WTC11 (cell line): ENCODE measurements around the gene CIDEC. TPM values are rescaled to one million over a fixed set of nuclear protein-coding genes. Genes with fewer than 3 reads are reported as not detected.

Experiments used
- ATAC-seq: fragments of 200-7000 bp; cut with Tn5 transposase; 2 replicates; pipeline ENCODE4 v1.10.0; 2021; ENCODE audit warnings: mild to moderate bottlenecking, moderate library complexity
- CTCF ChIA-PET: fragments of 300-600 bp; sonication (Branson Sonifier 250); formaldehyde crosslinking; loops from one replicate; lab custom pipeline; 2021; ENCODE audit warnings: antibody characterized with exemption; lab: Charles Lee
- POLR2A ChIA-PET: fragments of 350-600 bp; sonication (Branson Sonifier 250); formaldehyde crosslinking; loops from one replicate; lab custom pipeline; 2021; ENCODE audit warnings: antibody characterized with exemption; lab: Charles Lee
- DNase-seq: peaks from one replicate; pipeline ENCODE4 v3.0.0; 2021; ENCODE audit warnings: low spot score
- H3K27ac Mint-ChIP-seq: 2 replicates; pipeline ENCODE4 v1.8.0; 2021; ENCODE audit warnings: mixed read lengths
- H3K27me3 Mint-ChIP-seq: 2 replicates; pipeline ENCODE4 v1.8.0; 2021; ENCODE audit warnings: low read depth, mild to moderate bottlenecking, moderate library complexity, mixed read lengths
- H3K36me3 Mint-ChIP-seq: 2 replicates; pipeline ENCODE4 v1.8.0; 2021; ENCODE audit warnings: mixed read lengths
- H3K4me1 Mint-ChIP-seq: 2 replicates; pipeline ENCODE4 v1.8.0; 2022; ENCODE audit warnings: mixed read lengths
- H3K4me3 Mint-ChIP-seq: 2 replicates; pipeline ENCODE4 v1.8.0; 2021; ENCODE audit warnings: mild to moderate bottlenecking, moderate library complexity, mixed read lengths
- H3K9me3 Mint-ChIP-seq: 2 replicates; pipeline ENCODE4 v1.8.0; 2021; ENCODE audit warnings: mixed read lengths
- ATF1 ChIP-seq: sonication (generic); formaldehyde crosslinking; IDR thresholded peaks from 2 replicates; pipeline ENCODE4 v1.8.1; 2023; ENCODE audit warnings: mild to moderate bottlenecking, moderate library complexity, missing genetic modification reagents
- CREM ChIP-seq: sonication (generic); formaldehyde crosslinking; IDR thresholded peaks from 2 replicates; pipeline ENCODE4 v1.8.1; 2022; ENCODE audit warnings: mild to moderate bottlenecking, missing genetic modification reagents, moderate library complexity
- E2F1 ChIP-seq: sonication (generic); formaldehyde crosslinking; IDR thresholded peaks from 2 replicates; pipeline ENCODE4 v1.8.0; 2022; ENCODE audit warnings: mild to moderate bottlenecking, missing genetic modification reagents
- E2F4 ChIP-seq: sonication (generic); formaldehyde crosslinking; IDR thresholded peaks from 2 replicates; pipeline ENCODE4 v1.8.1; 2022; ENCODE audit warnings: low read depth, mild to moderate bottlenecking, moderate library complexity, missing genetic modification reagents, borderline replicate concordance
- ERG ChIP-seq: fragments of 250-450 bp; sonication (Bioruptor Pico); IDR thresholded peaks from 2 replicates; pipeline ENCODE4 v1.8.0; 2021; ENCODE audit warnings: mild to moderate bottlenecking
- ESRRA ChIP-seq: sonication (generic); formaldehyde crosslinking; IDR thresholded peaks from 2 replicates; pipeline ENCODE4 v1.8.1; 2022; ENCODE audit warnings: mild to moderate bottlenecking, missing genetic modification reagents, borderline replicate concordance
- IRF2 ChIP-seq: sonication (generic); formaldehyde crosslinking; IDR thresholded peaks from 2 replicates; pipeline ENCODE4 v1.8.0; 2022; ENCODE audit warnings: low read depth, missing genetic modification reagents, borderline replicate concordance
- MAX ChIP-seq: sonication (generic); formaldehyde crosslinking; IDR thresholded peaks from 2 replicates; pipeline ENCODE4 v1.8.0; 2022; ENCODE audit warnings: mild to moderate bottlenecking, missing genetic modification reagents
- OVOL2 ChIP-seq: fragments of 250-450 bp; sonication (Bioruptor Pico); IDR thresholded peaks from 2 replicates; pipeline ENCODE4 v1.9.0; 2021; ENCODE audit warnings: mild to moderate bottlenecking, borderline replicate concordance
- PRRX2 ChIP-seq: fragments of 250-450 bp; sonication (Bioruptor Pico); IDR thresholded peaks from 2 replicates; pipeline ENCODE4 v1.8.0; 2021; ENCODE audit warnings: mild to moderate bottlenecking
- TEAD1 ChIP-seq: sonication (generic); formaldehyde crosslinking; IDR thresholded peaks from 2 replicates; pipeline ENCODE4 v1.8.0; 2022; ENCODE audit warnings: mild to moderate bottlenecking, missing genetic modification reagents
- ZBTB21 ChIP-seq: sonication (generic); formaldehyde crosslinking; IDR thresholded peaks from 2 replicates; pipeline ENCODE4 v1.8.1; 2023; ENCODE audit warnings: mild to moderate bottlenecking, missing genetic modification reagents, borderline replicate concordance
- ZMAT4 ChIP-seq: fragments of 250-450 bp; sonication (Bioruptor Pico); IDR thresholded peaks from 2 replicates; pipeline ENCODE4 v1.9.0; 2021; ENCODE audit warnings: mild to moderate bottlenecking
- ZNF425 ChIP-seq: fragments of 250-450 bp; sonication (Bioruptor Pico); conservative IDR thresholded peaks from 2 replicates; pipeline ENCODE4 v1.9.0; 2021; ENCODE audit warnings: mild to moderate bottlenecking
- total RNA-seq: library from RNA; stranded (reverse); gene quantifications from 3 replicates; pipeline ENCODE4 v1.2.3, GENCODE V29; 2021

The CIDEC gene
- total RNA-seq, 1 experiment from 2014 or later: not detected

- Mint-ChIP-seq H3K27me3 (no peaks in the 10 kb centered on the region), H3K27ac (no peak overlapping the region), H3K9me3 (no peaks in the 10 kb centered on the region), H3K4me3 (no peak overlapping the region), H3K36me3 (peaks cover 6% of the 10 kb centered on the region; the same call in 1 of the 2 replicates), H3K4me1 (no peaks in the 10 kb centered on the region)
- TF ChIP-seq MAX (CRISPR knock-in tag): no peak
- TF ChIP-seq ZMAT4: no peak
- TF ChIP-seq OVOL2 (CRISPR knock-in tag): no peak
- no peak for TF ChIP-seq E2F4 (CRISPR knock-in tag)
- no peak for TF ChIP-seq PRRX2 (CRISPR knock-in tag)
- no peak for TF ChIP-seq ZBTB21 (CRISPR knock-in tag)
- TF ChIP-seq ATF1 (CRISPR knock-in tag): no peak
- no peak for TF ChIP-seq CREM (CRISPR knock-in tag)
- TF ChIP-seq ZNF425 (CRISPR knock-in tag): no peak
- no peak for TF ChIP-seq ESRRA (CRISPR knock-in tag)
- no peak for TF ChIP-seq E2F1
- no peak for TF ChIP-seq ERG (CRISPR knock-in tag)
- TF ChIP-seq TEAD1 (CRISPR knock-in tag): no peak
- ATAC-seq (no peak), DNase-seq (no peak)
- CTCF ChIA-PET: interaction anchor here (1.7 kb wide), 1 partner anchor 98 kb away, joined by 6 read pairs; no protein-coding TSS in a partner anchor
- POLR2A ChIA-PET: interaction anchor here (1.1 kb wide), 1 partner anchor 8 kb away, joined by 3 read pairs; no protein-coding TSS in a partner anchor
Measured at GRCh38 chr3:9834520-9835380, 45.3 kb downstream of the CIDEC start.

GRCh38 chr3:9833078-9833477, 47.0 kb downstream of the CIDEC start:
- ATAC-seq (no peak), DNase-seq (no peak)
- no peaks in the 10 kb centered on the region for H3K9me3 Mint-ChIP-seq
- peaks cover 6% of the 10 kb centered on the region; the same call in 1 of the 2 replicates for H3K36me3 Mint-ChIP-seq
- H3K4me1 Mint-ChIP-seq: no peaks in the 10 kb centered on the region
- H3K27me3 Mint-ChIP-seq: no peaks in the 10 kb centered on the region
- TF ChIP-seq ERG (CRISPR knock-in tag) (no peak), IRF2 (CRISPR knock-in tag) (no peak), ATF1 (CRISPR knock-in tag) (no peak)
- no peak overlapping the region for H3K27ac Mint-ChIP-seq
- POLR2A ChIA-PET: no interaction called here
- H3K4me3 Mint-ChIP-seq: no peak overlapping the region
- CTCF ChIA-PET: interaction anchor here (1.3 kb wide), 1 partner anchor 28 kb away, joined by 3 read pairs; no protein-coding TSS in a partner anchor
